Measurements from ENCODE around the gene NUMBL.

- TF ChIP-seq CTCF (IDR thresholded peaks at IDR 0.05; ENCODE audit: poor library complexity, severe bottlenecking): no peak
- TF ChIP-seq TAF1 (IDR thresholded peaks at IDR 0.05; ENCODE audit: low read depth): no peak
- no peak for TF ChIP-seq RAD21 (conservative IDR thresholded peaks at IDR 0.05)
- no peak for TF ChIP-seq POLR2AphosphoS5 (IDR thresholded peaks at IDR 0.05)
- TF ChIP-seq REST (IDR thresholded peaks at IDR 0.05; ENCODE audit: borderline replicate concordance): no peak
- TF ChIP-seq EZH2 (IDR thresholded peaks at IDR 0.05; ENCODE audit: borderline replicate concordance, insufficient read depth, low read length, poor library complexity, severe bottlenecking): no peak
- TF ChIP-seq EP300 (conservative IDR thresholded peaks at IDR 0.05; ENCODE audit: poor library complexity, severe bottlenecking): no peak
- no peak for TF ChIP-seq SMC3 (conservative IDR thresholded peaks at IDR 0.05; ENCODE audit: poor library complexity)
- no peak for TF ChIP-seq MXI1 (conservative IDR thresholded peaks at IDR 0.05; ENCODE audit: poor library complexity, severe bottlenecking)
These were observed 63.5 kb downstream of the NUMBL start for GRCh38 chr19:40626918-40627317.

Measured in neural cell (in vitro differentiated cells).